ENCODE measurements around the gene MINDY4. TPM values are rescaled to one million over a fixed set of nuclear protein-coding genes. Genes with fewer than 3 reads are reported as not detected.

MINDY4 gene
- total and polyA plus RNA-seq, 10 of the 15 experiments (the other 5 are each of a cell fraction or from before 2014, with no cell fraction given) = 0.10 to 0.90 (median 0.40) TPM

GRCh38 chr7:30935569-30935877 lies 164.3 kb downstream of the MINDY4 start (continued):
- TF ChIP-seq CUX1 (IDR thresholded peaks at IDR 0.05; ENCODE audit: insufficient replicate concordance, low read depth, low read length) = no peak
- TF ChIP-seq CEBPB (IDR thresholded peaks at IDR 0.05; ENCODE audit: borderline replicate concordance in 1 of 2, low read depth in 2 of 2, low read length in 2 of 2) = no peak
- no peak for TF ChIP-seq PRDM15 (CRISPR knock-in tag; IDR thresholded peaks at IDR 0.05)
- TF ChIP-seq CHD2 (IDR thresholded peaks at IDR 0.05; ENCODE audit: borderline replicate concordance, low read depth, low read length) = no peak
